Progenitor cell of endocrine pancreas (in vitro differentiated cells): ENCODE data around the gene PPP2R5C. TPM values are rescaled to one million over a fixed set of nuclear protein-coding genes. Genes with fewer than 3 reads are reported as not detected.

Experiments
- DNase-seq: peaks from one replicate; pipeline ENCODE4 v3.0.0; 2021; ENCODE audit warnings: low spot score; ENCODE audit not compliant: unreplicated experiment
- H3K27ac Mint-ChIP-seq: 2 replicates; pipeline ENCODE4 v1.8.0; 2021; ENCODE audit warnings: mild to moderate bottlenecking, moderate library complexity, mixed read lengths
- H3K27me3 Mint-ChIP-seq: 2 replicates; pipeline ENCODE4 v1.8.0; 2021; ENCODE audit warnings: mixed read lengths
- H3K36me3 Mint-ChIP-seq: 2 replicates; pipeline ENCODE4 v1.8.0; 2022; ENCODE audit warnings: mixed read lengths; ENCODE audit not compliant: insufficient read depth
- H3K4me1 Mint-ChIP-seq: 2 replicates; pipeline ENCODE4 v1.8.0; 2021; ENCODE audit warnings: low read depth, mixed read lengths
- H3K4me3 Mint-ChIP-seq: 2 replicates; pipeline ENCODE4 v1.8.0; 2021; ENCODE audit warnings: low read depth, mild to moderate bottlenecking, moderate library complexity, mixed read lengths
- H3K9me3 Mint-ChIP-seq: 2 replicates; pipeline ENCODE4 v1.8.0; 2021; ENCODE audit warnings: low read depth, mixed read lengths
- CTCF ChIP-seq: fragments of 200-600 bp; sonication (generic); IDR thresholded peaks from one replicate; pipeline ENCODE4 v1.5.0; 2021; ENCODE audit warnings: antibody characterized with exemption, mild to moderate bottlenecking; ENCODE audit not compliant: unreplicated experiment
- total RNA-seq: library from RNA; stranded (reverse); gene quantifications from 2 replicates; pipeline ENCODE4 v1.2.1, GENCODE V29; 2021

PPP2R5C gene
- total RNA-seq, 1 donor from 2014 or later, result 120 TPM

GRCh38 chr14:101895256-101895655 lies 133.7 kb downstream of the PPP2R5C start:
- no peak for DNase-seq
- Mint-ChIP-seq H3K4me3 (no peak overlapping the region), H3K36me3 (peaks cover 21% of the 10 kb centered on the region), H3K9me3 (no peaks in the 10 kb centered on the region), H3K27ac (no peak overlapping the region), H3K27me3 (no peaks in the 10 kb centered on the region), H3K4me1 (no peaks in the 10 kb centered on the region)
- TF ChIP-seq CTCF, result no peak

DNA sequence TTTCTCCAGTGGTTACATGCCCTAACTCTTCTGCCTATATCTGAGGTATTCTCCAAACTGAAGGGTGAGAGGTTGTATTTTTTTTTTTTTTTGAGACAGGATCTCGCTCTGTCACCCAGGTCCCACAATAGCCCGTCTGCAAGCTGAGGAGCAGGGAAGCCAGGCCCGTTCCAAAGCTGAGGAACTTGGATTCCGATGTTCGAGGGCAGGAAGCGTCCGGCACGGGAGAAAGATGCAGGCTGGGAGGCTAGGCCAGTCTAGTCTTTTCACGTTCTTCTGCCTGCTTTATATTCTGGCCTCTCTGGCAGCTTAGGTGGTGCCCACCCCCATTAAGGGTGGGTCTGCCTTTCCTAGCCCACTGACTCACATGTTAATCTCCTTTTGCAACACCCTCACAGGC lies 135.8 kb downstream of the PPP2R5C start:
- H3K27me3 Mint-ChIP-seq, result no peaks in the 10 kb centered on the region
- H3K36me3 Mint-ChIP-seq, result peaks cover 28% of the 10 kb centered on the region
- H3K9me3 Mint-ChIP-seq, result no peaks in the 10 kb centered on the region
- DNase-seq, result no peak
- no peak overlapping the region for H3K4me3 Mint-ChIP-seq
- no peak overlapping the region for H3K27ac Mint-ChIP-seq
- TF ChIP-seq CTCF, result no peak
- no peaks in the 10 kb centered on the region for H3K4me1 Mint-ChIP-seq

DNA sequence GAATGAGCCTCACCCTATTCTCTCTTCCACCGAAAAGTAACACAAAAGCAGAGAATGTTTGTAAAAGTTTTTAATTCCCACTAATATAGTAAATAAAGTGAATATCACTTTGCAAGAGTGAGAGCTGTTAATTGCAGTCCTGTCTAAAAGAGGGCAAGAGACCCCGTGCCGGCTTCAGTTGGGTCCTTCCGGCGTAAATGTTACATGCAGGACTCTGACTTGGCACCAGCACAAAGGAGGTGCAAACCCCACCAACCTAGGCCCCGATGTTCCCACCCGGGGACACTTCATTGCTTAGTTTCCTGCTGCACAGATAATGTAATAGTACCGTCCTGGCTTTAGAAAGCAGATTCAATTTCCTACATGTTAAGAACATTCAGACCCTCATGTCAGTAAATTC lies 136.9 kb downstream of the PPP2R5C start:
- H3K4me1 Mint-ChIP-seq, result no peaks in the 10 kb centered on the region
- H3K4me3 Mint-ChIP-seq, result no peak overlapping the region
- no peak for DNase-seq
- H3K9me3 Mint-ChIP-seq, result no peaks in the 10 kb centered on the region
- H3K27me3 Mint-ChIP-seq, result no peaks in the 10 kb centered on the region
- peaks cover 28% of the 10 kb centered on the region for H3K36me3 Mint-ChIP-seq
- peak overlapping the region; percentile 76 for H3K27ac Mint-ChIP-seq
- no peak for TF ChIP-seq CTCF

- H3K27ac Mint-ChIP-seq, result no peak overlapping the region
These were observed 137.8 kb downstream of the PPP2R5C start for GRCh38 chr14:101899263-101899662.

GRCh38 chr14:101900253-101900652 lies 138.7 kb downstream of the PPP2R5C start:
- no peak for DNase-seq
- no peaks in the 10 kb centered on the region for H3K9me3 Mint-ChIP-seq
- H3K4me1 Mint-ChIP-seq, result no peaks in the 10 kb centered on the region
- no peaks in the 10 kb centered on the region for H3K27me3 Mint-ChIP-seq
- H3K4me3 Mint-ChIP-seq, result no peak overlapping the region
- no peak overlapping the region for H3K27ac Mint-ChIP-seq
- peaks cover 29% of the 10 kb centered on the region for H3K36me3 Mint-ChIP-seq
- TF ChIP-seq CTCF, result no peak

More at GRCh38 chr14:101899263-101899662, 137.8 kb downstream of the PPP2R5C start:
- no peak for TF ChIP-seq CTCF
- H3K4me1 Mint-ChIP-seq, result no peaks in the 10 kb centered on the region
- H3K27me3 Mint-ChIP-seq, result no peaks in the 10 kb centered on the region
- no peaks in the 10 kb centered on the region for H3K9me3 Mint-ChIP-seq
- H3K4me3 Mint-ChIP-seq, result no peak overlapping the region
- H3K36me3 Mint-ChIP-seq, result peaks cover 25% of the 10 kb centered on the region
- DNase-seq, result no peak
